Stimulated activated naive CD4-positive, alpha-beta T cell treated with Interleukin-2 at 50 U/mL for 16 hours (primary cell): ENCODE results near the gene STRIP2.
"Not testable (repeated sequence)": the region's sequence is repeated elsewhere in the genome, so short reads cannot be mapped to it uniquely, and the experiment has no call there.

ENCODE experiments used
- DNase-seq: peaks from one replicate; lab custom pipeline; 2025; lab: John Stamatoyannopoulos, UW

STRIP2 gene

DNA sequence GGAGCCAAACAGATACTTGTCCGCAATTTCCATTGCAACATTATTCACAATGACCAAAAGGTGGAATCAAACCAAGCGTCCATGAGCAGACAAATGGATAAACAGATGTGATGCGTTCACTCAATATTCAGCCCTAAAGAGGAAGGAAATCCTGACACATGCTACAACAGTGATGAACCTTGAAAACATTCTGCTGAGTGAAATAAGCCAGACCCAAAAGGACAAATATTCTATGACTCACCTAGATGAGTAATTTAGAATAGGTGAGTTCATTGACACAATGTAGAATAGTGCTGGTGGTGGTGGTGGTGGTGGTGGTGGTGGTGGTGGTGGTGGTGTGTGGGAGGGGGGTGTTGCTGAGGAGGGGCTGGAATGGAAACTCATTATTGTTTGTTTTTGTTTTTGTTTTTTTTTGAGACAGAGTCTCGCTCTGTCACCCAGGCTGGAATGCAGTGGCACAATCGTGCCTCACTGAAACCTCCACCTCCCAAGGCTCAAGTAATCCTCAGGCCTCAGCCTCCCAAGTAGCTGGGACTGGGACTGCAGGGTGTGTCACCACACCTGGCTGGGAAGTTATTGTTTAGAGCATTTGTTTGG lies 96.7 kb downstream of the STRIP2 start:
- DNase-seq, result peak; percentile 56

DNA sequence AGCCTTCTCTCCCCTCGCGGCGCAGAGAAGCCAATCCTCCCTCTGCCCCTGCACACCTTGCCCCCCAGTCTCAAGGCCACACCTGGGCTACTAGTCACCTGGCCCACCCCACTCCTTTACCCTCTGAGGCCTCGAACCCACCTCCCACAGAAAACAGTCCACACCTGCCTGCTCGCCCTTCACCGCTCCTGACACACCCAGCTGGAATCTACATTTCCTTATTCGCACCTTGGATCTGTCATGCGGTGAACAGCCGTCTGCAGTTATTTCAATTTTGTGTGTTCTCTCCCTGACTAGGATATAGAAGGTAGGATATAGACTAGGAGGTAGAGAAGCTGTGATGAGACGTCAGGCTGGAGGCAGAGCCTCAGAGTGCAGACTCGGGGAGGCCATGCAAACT lies 97.5 kb downstream of the STRIP2 start:
- DNase-seq, result no peak

DNA sequence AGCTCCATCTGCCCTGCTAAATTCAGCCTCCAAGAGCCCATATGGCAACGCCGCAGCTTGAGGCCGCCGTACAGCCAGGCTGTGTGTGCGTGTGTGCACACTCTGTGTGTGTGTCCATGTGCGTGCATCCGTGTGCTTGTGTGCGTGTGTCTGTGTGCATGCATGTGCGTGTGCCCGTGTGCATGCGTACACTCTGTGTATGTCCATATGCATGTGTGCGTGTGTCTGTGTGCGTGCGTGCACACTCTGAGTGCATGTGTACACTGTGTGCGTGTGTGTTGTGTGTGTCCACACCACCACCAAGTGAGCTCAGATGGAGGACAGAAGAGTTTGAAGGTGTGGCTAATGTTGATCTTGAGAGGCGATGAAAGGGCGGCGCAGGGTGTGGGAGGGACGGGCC lies 98.1 kb downstream of the STRIP2 start:
- no peak for DNase-seq

GRCh38 chr7:129534558-129535274 lies 100.5 kb downstream of the STRIP2 start:
- DNase-seq, result not testable (repeated sequence)

DNA sequence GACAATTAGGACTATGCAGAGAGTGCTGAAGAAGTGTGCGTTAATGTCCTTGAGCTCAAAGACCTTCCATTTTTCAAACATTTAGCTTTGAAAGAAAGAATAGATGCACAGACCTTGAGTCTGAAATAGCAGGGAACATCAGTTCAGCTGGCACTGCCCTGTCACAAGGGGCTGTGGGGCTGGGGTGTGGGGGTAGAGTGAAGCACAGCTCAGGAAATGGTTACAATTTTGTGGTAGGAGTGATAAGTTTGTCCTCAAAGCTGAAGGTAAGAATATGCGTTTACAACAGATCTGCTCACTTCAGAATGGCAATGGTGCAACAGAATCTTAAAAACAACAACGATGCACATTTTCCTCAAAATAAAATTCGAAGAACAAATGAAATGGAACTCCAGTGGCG lies 101.7 kb downstream of the STRIP2 start:
- no peak for DNase-seq

DNA sequence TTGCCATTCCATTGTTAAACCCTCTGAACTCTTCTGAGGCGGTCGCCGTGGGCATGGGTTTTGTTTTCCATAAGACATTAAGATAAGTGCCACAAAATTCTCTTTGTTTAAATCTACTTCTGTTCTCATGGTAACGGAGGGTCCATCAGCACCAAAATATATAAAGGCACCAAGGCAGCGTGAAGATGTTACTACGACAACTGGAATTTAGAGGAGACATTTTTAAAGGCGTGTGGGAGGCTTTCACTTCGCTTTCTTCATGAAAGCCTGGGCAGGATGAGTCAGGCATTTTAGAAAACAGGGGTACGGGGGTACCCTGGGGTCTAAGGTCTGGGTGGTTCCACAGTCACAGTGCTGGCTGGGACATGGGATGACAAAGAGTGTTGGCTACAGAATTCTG lies 102.1 kb downstream of the STRIP2 start:
- DNase-seq, result no peak
